Large intestine (tissue), 12 donors: ENCODE data around the gene EIF2S2. TPM values are rescaled to one million over a fixed set of nuclear protein-coding genes. Genes with fewer than 3 reads are reported as not detected.
"Not testable (repeated sequence)": the region's sequence is repeated elsewhere in the genome, so short reads cannot be mapped to it uniquely, and the experiment has no call there.

Source experiments
- DNase-seq, 2 donors: peaks; one replicate each; pipeline versions ENCODE4 v3.0.0 to v3.0.0-alpha.2; 2013
- H3K27ac ChIP-seq: one replicate; pipeline ENCODE4 v1.5.1; 2013; ENCODE audit warnings: low read length
- H3K27me3 ChIP-seq: 2 replicates; pipeline ENCODE4 v1.6.1; 2013; ENCODE audit warnings: low read length; ENCODE audit not compliant: control insufficient read depth, insufficient read depth
- H3K36me3 ChIP-seq: 2 replicates; pipeline ENCODE4 v1.6.1; 2013; ENCODE audit warnings: low read length; ENCODE audit not compliant: control insufficient read depth, insufficient read depth
- H3K4me1 ChIP-seq: one replicate; pipeline ENCODE4 v1.6.1; 2013; ENCODE audit warnings: low read length; ENCODE audit not compliant: control insufficient read depth, insufficient read depth
- H3K4me3 ChIP-seq: one replicate; pipeline ENCODE4 v1.5.1; 2013; ENCODE audit warnings: low read length
- H3K9me3 ChIP-seq: one replicate; pipeline ENCODE4 v1.6.1; 2013; ENCODE audit warnings: mild to moderate bottlenecking, low read depth, low read length, moderate library complexity; ENCODE audit not compliant: control insufficient read depth
- WGBS: methylation state at CpG from one replicate; pipeline ENCODE4 v1.1.5; 2013; ENCODE audit warnings: low lambda C conversion rate; ENCODE audit not compliant: insufficient coverage; 5-methylcytosine and 5-hydroxymethylcytosine counted together
- long read RNA-seq, 11 donors: transcript quantifications; one replicate each; lab custom pipeline, GENCODE V29; 2026
- polyA plus RNA-seq: library from polyadenylated mRNA; unstranded; fragments of 120-200 nt; gene quantifications from one replicate; pipeline ENCODE4 v1.2.1, GENCODE V29; 2013

EIF2S2 gene
- polyA plus RNA-seq, result 50.0 TPM
- long read RNA-seq, donor 1, transcript EIF2S2-201 (9 exons, 2,656 nt), result major isoform, 22 of 81 reads
- long read RNA-seq, donor 1, partial matches to known transcripts, result 59 of 81 reads
- long read RNA-seq, donor 1, other reads (novel, unspliced or antisense), result 0 of 81 reads
- long read RNA-seq, donor 2, transcript EIF2S2-201 (9 exons, 2,656 nt), result major isoform, 34 of 195 reads
- long read RNA-seq, donor 2, partial matches to known transcripts, result 156 of 195 reads
- long read RNA-seq, donor 2, other reads (novel, unspliced or antisense), result 5 of 195 reads
- long read RNA-seq, donor 3, transcript EIF2S2-201 (9 exons, 2,656 nt), result major isoform, 42 of 260 reads
- long read RNA-seq, donor 3, partial matches to known transcripts, result 213 of 260 reads
- long read RNA-seq, donor 3, other reads (novel, unspliced or antisense), result 5 of 260 reads
- long read RNA-seq, donor 4, transcript EIF2S2-201 (9 exons, 2,656 nt), result major isoform, 5 of 10 reads
- long read RNA-seq, donor 4, partial matches to known transcripts, result 5 of 10 reads
- long read RNA-seq, donor 4, other reads (novel, unspliced or antisense), result 0 of 10 reads
- long read RNA-seq, donor 5, transcript EIF2S2-201 (9 exons, 2,656 nt), result major isoform, 15 of 54 reads
- long read RNA-seq, donor 5, partial matches to known transcripts, result 39 of 54 reads
- long read RNA-seq, donor 5, other reads (novel, unspliced or antisense), result 0 of 54 reads
- long read RNA-seq, donor 6, transcript EIF2S2-201 (9 exons, 2,656 nt), result major isoform, 35 of 142 reads
- long read RNA-seq, donor 6, partial matches to known transcripts, result 107 of 142 reads
- long read RNA-seq, donor 6, other reads (novel, unspliced or antisense), result 0 of 142 reads
- long read RNA-seq, donor 7, transcript EIF2S2-201 (9 exons, 2,656 nt), result major isoform, 12 of 34 reads
- long read RNA-seq, donor 7, partial matches to known transcripts, result 22 of 34 reads
- long read RNA-seq, donor 7, other reads (novel, unspliced or antisense), result 0 of 34 reads
- long read RNA-seq, donor 8, transcript EIF2S2-201 (9 exons, 2,656 nt), result major isoform, 41 of 225 reads
- long read RNA-seq, donor 8, partial matches to known transcripts, result 184 of 225 reads
- long read RNA-seq, donor 8, other reads (novel, unspliced or antisense), result 0 of 225 reads
- long read RNA-seq, donor 9, transcript EIF2S2-201 (9 exons, 2,656 nt), result major isoform, 26 of 146 reads
- long read RNA-seq, donor 9, partial matches to known transcripts, result 120 of 146 reads
- long read RNA-seq, donor 9, other reads (novel, unspliced or antisense), result 0 of 146 reads
- long read RNA-seq, donor 10, transcript EIF2S2-201 (9 exons, 2,656 nt), result major isoform, 49 of 135 reads
- long read RNA-seq, donor 10, partial matches to known transcripts, result 86 of 135 reads
- long read RNA-seq, donor 10, other reads (novel, unspliced or antisense), result 0 of 135 reads
- long read RNA-seq, donor 11, transcript EIF2S2-201 (9 exons, 2,656 nt), result major isoform, 20 of 92 reads
- long read RNA-seq, donor 11, partial matches to known transcripts, result 72 of 92 reads
- long read RNA-seq, donor 11, other reads (novel, unspliced or antisense), result 0 of 92 reads

DNA sequence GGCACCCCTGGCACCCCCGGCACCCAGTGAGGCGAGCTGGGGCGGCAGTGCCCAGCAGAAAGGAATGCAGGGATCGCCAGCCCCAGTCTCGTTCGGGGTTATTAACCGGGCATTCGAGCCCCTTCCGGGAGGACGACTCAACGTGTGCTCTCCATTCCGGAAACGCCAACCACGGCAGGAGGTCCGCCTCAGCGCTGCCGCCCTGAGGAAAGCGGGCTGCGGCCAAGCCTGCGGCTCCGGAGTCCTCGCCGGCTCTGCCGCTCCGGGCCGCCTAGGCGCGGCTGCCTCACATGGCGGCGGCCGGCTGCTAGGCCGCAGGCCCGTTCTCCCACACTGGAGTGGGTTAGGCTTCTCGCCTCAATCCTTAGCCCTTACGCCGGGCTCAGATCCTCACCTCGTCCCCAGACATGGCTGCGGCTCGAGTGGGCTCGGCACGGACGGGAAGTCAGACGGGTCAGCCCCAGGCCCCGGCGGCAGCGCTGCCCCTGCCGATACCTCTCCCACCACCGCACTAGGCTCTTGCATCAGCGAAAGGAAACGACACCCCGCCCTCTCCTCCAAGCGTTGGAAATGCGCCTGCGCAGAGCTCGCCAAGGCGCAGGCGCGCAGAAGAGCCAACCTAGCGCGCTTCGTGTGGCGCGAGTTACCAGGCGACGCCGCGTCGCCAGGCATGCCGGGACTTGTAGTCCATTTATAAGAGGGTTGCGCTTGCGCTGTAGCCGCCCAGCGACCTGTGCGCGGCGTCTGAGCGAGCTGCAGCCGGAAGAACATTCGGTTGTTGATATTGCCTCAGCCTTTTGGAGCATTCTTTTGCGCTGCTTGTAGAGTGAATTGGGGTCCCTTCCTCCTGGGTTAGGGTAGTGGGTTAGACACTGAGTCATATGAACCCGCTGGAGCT is at the start of gene EIF2S2:
EIF2S2 (minus strand) TSS at position 542 of the 898 bp plus-strand sequence; CDS start at position 409, 133 bp downstream.
- no CpG with 5 or more reads among the region's 81 CpGs for WGBS
- Histone ChIP-seq H3K4me3 (peak within 1 kb of the TSS; percentile 87), H3K27ac (peak within 1 kb of the TSS; percentile 93), H3K9me3 (no peaks in the 10 kb centered on the region), H3K4me1 (peaks cover 5% of the 10 kb centered on the region), H3K36me3 (peaks cover 8% of the 10 kb centered on the region), H3K27me3 (no peaks in the 10 kb centered on the region)
- DNase-seq, result peak; percentile 99 to 100

DNA sequence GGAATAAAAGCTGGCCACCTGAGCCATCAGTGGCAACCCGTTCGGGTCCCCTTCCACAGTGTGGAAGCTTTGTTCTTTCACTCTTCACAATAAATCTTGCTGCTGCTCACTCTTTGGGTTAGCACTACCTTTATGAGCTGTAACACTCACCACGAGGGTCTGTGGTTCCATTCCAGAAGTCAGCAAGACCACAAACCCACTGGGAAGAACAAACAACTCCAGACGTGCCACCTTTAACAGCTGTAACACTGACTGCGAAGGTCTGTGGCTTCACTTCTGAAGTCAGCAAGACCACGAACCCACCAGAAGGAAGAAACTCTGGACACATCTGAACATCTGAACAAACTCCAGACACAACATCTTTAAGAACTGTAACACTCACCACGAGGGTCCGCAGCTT is 45.7 kb upstream of the EIF2S2 start:
- H3K4me3 ChIP-seq, H3K27me3 ChIP-seq, H3K4me1 ChIP-seq, DNase-seq, H3K36me3 ChIP-seq, H3K27ac ChIP-seq, H3K9me3 ChIP-seq: not testable (repeated sequence)
- WGBS, result no CpG with 5 or more reads among the region's 8 CpGs

GRCh38 chr20:34155836-34156235 is 43.8 kb upstream of the EIF2S2 start:
- DNase-seq, result no peak
- Histone ChIP-seq H3K27me3 (no peaks in the 10 kb centered on the region), H3K27ac (no peak overlapping the region), H3K4me1 (no peaks in the 10 kb centered on the region), H3K36me3 (no peaks in the 10 kb centered on the region), H3K4me3 (no peak overlapping the region), H3K9me3 (no peaks in the 10 kb centered on the region)
- WGBS, result 100% methylated on average over 1 of the region's 2 CpGs

- not testable (repeated sequence) for H3K9me3 ChIP-seq, H3K27me3 ChIP-seq, H3K4me3 ChIP-seq, H3K27ac ChIP-seq, H3K4me1 ChIP-seq, DNase-seq, H3K36me3 ChIP-seq
- 40% methylated on average over 2 of the region's 6 CpGs for WGBS
Observed at GRCh38 chr20:34153169-34153568, 41.1 kb upstream of the EIF2S2 start.

DNA sequence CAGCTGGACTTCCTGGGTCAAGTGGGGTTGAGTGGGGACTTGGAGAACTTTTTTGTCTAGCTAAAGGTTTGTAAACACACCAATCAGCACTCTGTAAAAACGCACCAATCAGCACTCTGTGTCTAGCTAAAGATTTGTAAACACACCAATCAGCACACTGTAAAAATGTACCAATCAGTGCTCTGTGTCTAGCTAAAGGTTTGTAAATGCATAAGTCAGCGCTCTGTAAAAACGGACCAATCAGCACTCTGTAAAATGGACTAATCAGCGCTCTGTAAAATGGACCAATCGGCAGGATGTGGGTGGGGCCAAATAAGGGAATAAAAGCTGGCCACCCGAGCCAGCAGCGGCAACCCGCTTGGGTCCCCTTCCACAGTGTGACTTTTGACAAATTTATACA is 40.0 kb upstream of the EIF2S2 start:
- not testable (repeated sequence) for H3K27ac ChIP-seq, DNase-seq, H3K4me3 ChIP-seq, H3K9me3 ChIP-seq, H3K27me3 ChIP-seq, H3K4me1 ChIP-seq, H3K36me3 ChIP-seq
- WGBS, result 85% methylated on average over 3 of the region's 8 CpGs

GRCh38 chr20:34150306-34151000 is 38.4 kb upstream of the EIF2S2 start:
- no peaks in the 10 kb centered on the region for H3K4me1 ChIP-seq
- no peaks in the 10 kb centered on the region for H3K27me3 ChIP-seq
- no peak overlapping the region for H3K27ac ChIP-seq
- no peak overlapping the region for H3K4me3 ChIP-seq
- H3K9me3 ChIP-seq, result no peaks in the 10 kb centered on the region
- WGBS, result 73% methylated on average over 5 of the region's 9 CpGs
- no peaks in the 10 kb centered on the region for H3K36me3 ChIP-seq
- no peak for DNase-seq

- no CpG with 5 or more reads among the region's 2 CpGs for WGBS
- Histone ChIP-seq H3K27ac (no peak overlapping the region), H3K36me3 (no peaks in the 10 kb centered on the region), H3K4me3 (no peak overlapping the region), H3K9me3 (no peaks in the 10 kb centered on the region), H3K27me3 (no peaks in the 10 kb centered on the region), H3K4me1 (no peaks in the 10 kb centered on the region)
- DNase-seq, result no peak
Observed at GRCh38 chr20:34145280-34145819, 33.3 kb upstream of the EIF2S2 start.

- DNase-seq, result no peak
- no peak overlapping the region for H3K4me3 ChIP-seq
- H3K27ac ChIP-seq, result no peak overlapping the region
- no peaks in the 10 kb centered on the region for H3K9me3 ChIP-seq
- H3K36me3 ChIP-seq, result no peaks in the 10 kb centered on the region
- H3K4me1 ChIP-seq, result no peaks in the 10 kb centered on the region
- no peaks in the 10 kb centered on the region for H3K27me3 ChIP-seq
- no CpG with 5 or more reads among the region's 7 CpGs for WGBS
Observed at GRCh38 chr20:34143951-34144350, 31.9 kb upstream of the EIF2S2 start.
